ENCODE measurements around the gene KNG1.

The KNG1 gene

DNA sequence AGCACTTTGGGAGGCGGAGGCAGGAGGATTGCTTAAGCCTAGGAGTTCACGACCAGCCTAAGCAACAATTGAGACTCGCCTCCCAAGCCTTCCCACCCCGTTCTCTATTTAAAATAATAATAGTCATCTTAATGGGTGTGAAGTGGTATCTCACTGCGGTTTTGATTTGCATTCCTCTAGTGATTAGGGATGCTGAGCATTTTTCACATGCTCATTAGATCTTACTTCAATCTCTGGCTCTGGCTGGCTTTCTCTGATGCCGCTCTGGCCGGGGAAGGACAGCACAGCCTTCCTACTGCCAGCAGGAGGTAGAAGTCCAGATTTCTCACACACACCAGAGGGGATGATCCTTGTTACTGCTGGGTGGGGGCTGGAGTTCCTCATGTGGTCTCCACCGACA lies 58.8 kb downstream of the KNG1 start:
- Histone ChIP-seq H3K9me3 (ENCODE audit: severe bottlenecking) (no peaks in the 10 kb centered on the region), H3K27ac (no peak overlapping the region), H3K4me3 (ENCODE audit: low read depth, low read length) (no peak overlapping the region), H3K27me3 (ENCODE audit: insufficient read depth, low read depth, severe bottlenecking) (no peaks in the 10 kb centered on the region), H3K36me3 (no peaks in the 10 kb centered on the region)
- no peak for DNase-seq
- TF ChIP-seq, protein P1, sequence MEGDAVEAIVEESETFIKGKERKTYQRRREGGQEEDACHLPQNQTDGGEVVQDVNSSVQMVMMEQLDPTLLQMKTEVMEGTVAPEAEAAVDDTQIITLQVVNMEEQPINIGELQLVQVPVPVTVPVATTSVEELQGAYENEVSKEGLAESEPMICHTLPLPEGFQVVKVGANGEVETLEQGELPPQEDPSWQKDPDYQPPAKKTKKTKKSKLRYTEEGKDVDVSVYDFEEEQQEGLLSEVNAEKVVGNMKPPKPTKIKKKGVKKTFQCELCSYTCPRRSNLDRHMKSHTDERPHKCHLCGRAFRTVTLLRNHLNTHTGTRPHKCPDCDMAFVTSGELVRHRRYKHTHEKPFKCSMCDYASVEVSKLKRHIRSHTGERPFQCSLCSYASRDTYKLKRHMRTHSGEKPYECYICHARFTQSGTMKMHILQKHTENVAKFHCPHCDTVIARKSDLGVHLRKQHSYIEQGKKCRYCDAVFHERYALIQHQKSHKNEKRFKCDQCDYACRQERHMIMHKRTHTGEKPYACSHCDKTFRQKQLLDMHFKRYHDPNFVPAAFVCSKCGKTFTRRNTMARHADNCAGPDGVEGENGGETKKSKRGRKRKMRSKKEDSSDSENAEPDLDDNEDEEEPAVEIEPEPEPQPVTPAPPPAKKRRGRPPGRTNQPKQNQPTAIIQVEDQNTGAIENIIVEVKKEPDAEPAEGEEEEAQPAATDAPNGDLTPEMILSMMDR (IDR thresholded peaks at IDR 0.05; ENCODE audit: low read depth, low read length) = 0 out of 2 replicates have a peak, but pooled peaks have one; percentile 8

DNA sequence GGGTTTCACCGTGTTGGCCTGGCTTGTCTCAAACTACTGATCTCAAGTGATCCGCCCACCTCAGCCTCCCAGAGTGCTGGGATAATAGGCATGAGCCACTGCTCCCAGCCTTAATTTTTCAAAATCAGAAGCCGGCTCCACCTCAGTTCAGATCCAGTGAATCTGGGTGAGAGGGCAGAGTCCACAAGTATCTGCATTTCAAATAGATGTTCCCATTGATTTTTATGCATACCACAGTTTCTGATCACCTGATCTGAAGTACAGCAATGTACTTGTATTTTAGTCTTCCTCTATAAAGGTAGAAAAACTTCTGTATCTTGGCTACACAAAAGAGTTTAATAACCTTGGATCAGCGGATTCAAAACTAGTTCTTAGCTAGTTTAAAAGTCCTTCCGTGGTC lies 62.0 kb downstream of the KNG1 start:
- Histone ChIP-seq H3K27me3 (ENCODE audit: insufficient read depth, low read depth, severe bottlenecking) (no peaks in the 10 kb centered on the region), H3K36me3 (peaks cover 11% of the 10 kb centered on the region), H3K27ac (no peak overlapping the region), H3K9me3 (ENCODE audit: severe bottlenecking) (no peaks in the 10 kb centered on the region), H3K4me3 (ENCODE audit: low read depth, low read length) (no peak overlapping the region)
- TF ChIP-seq, protein P1 (IDR thresholded peaks at IDR 0.05; ENCODE audit: low read depth, low read length) = no peak
- DNase-seq = no peak

DNA sequence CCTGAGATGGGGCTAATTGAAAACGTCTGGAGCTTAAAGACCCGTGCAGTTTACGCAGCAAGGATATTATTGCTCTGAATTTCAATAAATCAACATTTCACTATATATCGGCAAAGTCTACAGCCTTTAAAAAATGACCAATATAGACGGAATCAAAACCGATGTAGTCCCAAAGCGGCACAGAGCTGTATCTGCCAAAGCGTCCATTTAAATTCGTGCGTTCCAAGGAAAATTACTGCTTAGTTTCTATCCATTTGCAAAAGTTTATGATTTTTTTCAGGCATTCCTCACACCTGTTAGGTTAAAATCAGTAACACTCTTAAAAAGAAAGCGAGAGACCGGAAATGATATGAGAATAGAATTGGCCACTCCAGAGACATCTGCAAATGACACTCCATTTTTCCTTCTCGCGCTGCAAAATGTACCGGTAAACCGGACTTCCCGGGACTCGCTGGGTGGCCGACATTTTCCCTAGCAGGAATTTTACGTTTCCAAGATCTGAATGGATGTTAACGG lies 65.4 kb downstream of the KNG1 start:
- TF ChIP-seq, protein P1 (IDR thresholded peaks at IDR 0.05; ENCODE audit: low read depth, low read length) = no peak
- H3K27ac ChIP-seq = peak overlapping the region; percentile 100
- peak overlapping the region; percentile 97 for H3K4me3 ChIP-seq (ENCODE audit: low read depth, low read length)
- DNase-seq = no peak
- no peaks in the 10 kb centered on the region for H3K9me3 ChIP-seq (ENCODE audit: severe bottlenecking)
- H3K36me3 ChIP-seq = peaks cover 45% of the 10 kb centered on the region
- no peaks in the 10 kb centered on the region for H3K27me3 ChIP-seq (ENCODE audit: insufficient read depth, low read depth, severe bottlenecking)

DNA sequence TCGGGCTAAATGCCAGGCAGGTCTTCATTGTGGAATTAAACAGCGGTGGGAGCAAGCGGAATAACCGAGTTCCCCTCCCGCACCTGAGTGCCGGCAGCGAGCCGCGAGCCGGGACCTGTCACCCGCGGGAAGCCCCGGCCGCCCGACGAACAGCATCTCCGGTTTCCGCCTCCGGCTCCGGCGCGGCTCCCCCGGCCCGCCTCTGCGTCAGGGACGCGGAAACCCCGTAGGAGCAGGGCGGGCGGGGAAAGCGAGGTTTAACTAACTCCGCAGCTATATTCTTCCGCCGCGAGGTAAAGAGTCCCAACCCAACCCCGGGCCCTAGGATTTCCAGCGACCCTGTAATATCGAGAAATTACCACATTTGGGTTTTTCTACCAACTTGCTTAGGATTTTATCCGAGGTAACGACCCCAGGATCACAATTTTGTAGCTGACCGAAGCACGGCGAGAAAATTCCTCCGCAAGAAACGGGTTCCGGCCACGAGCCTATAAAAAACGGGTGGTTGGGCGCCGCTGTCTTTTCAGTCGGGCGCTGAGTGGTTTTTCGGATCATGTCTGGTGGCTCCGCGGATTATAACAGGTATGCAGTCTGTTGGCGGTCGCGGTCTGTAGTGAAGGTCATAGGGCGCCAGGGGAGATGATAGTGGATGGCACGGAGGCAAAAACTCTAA lies 66.0 kb downstream of the KNG1 start, which contains the start of gene EIF4A2:
Gene EIF4A2 (plus strand): TSS at position 520 of the 673 bp plus-strand sequence. CDS start 34 bp downstream, at position 554.
- peak within 1 kb of the TSS; percentile 100 for H3K27ac ChIP-seq
- peak; percentile 85 for DNase-seq

DNA sequence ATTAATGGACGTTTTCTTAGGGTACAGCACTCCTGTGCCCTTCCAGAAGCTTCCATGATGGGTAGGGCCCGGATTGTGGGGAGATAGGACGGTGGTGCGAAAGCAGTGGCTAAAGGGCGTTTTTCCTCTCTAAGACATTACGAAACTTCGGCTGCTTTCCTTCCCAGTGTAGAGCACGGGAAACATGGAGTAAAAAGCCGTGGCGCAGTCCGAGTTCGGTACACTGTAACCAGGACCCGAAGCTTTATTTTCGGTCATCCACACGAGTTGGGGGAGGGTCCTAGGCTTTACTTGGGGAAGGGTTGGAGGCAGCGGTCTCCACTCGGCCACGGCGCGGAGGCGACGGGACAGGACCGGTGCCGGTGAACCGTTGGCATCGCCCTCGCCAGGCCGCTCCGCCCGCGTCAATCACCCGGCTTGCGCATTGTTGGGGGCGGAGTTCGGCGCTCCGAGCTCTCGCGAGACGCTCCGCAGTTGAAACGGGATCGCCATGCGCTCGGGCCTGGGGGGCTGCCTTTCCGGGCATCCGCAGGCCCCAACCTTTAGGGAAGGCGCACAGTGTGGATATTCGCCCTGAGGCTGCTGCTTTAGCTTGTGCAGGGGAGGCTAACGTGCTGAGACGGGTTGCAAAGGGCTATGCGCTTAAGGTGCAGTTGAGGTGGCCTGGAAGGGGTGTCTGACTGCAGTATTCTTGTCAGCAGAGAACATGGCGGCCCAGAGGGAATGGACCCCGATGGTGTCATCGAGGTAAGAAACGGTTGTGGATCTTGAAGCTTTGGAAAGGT lies 66.8 kb downstream of the KNG1 start:
- peak; percentile 73 for DNase-seq
- Histone ChIP-seq H3K27me3 (ENCODE audit: insufficient read depth, low read depth, severe bottlenecking) (no peaks in the 10 kb centered on the region), H3K27ac (peak overlapping the region; percentile 100), H3K4me3 (ENCODE audit: low read depth, low read length) (peak overlapping the region; percentile 97), H3K36me3 (peaks cover 58% of the 10 kb centered on the region), H3K9me3 (ENCODE audit: severe bottlenecking) (no peaks in the 10 kb centered on the region)
- TF ChIP-seq, protein P1 (IDR thresholded peaks at IDR 0.05; ENCODE audit: low read depth, low read length) = no peak

More for the DNA sequence above, 66.0 kb downstream of the KNG1 start, which contains the start of gene EIF4A2:
- Histone ChIP-seq H3K9me3 (ENCODE audit: severe bottlenecking) (no peaks in the 10 kb centered on the region), H3K27me3 (ENCODE audit: insufficient read depth, low read depth, severe bottlenecking) (no peaks in the 10 kb centered on the region), H3K4me3 (ENCODE audit: low read depth, low read length) (peak within 1 kb of the TSS; percentile 97), H3K36me3 (peaks cover 51% of the 10 kb centered on the region)
- TF ChIP-seq, protein P1 (IDR thresholded peaks at IDR 0.05; ENCODE audit: low read depth, low read length) = no peak

All from WERI-Rb-1 (cell line).